C1 segment of cervical spinal cord (tissue), 14 donors: ENCODE measurements around the gene SYNDIG1L.

ENCODE experiments used
- DNase-seq, 14 donors: peaks; one replicate each; lab custom pipeline; 2025; lab: John Stamatoyannopoulos, UW

SYNDIG1L gene

GRCh38 chr14:74362361-74362915 is 63.6 kb downstream of the SYNDIG1L start:
- peak in 12 of 14 donors; percentile 7 to 69 (median 38) for DNase-seq

- no peak for DNase-seq
These were observed 65.8 kb downstream of the SYNDIG1L start for GRCh38 chr14:74360163-74360562.

- DNase-seq: no peak
These were observed 67.7 kb downstream of the SYNDIG1L start for GRCh38 chr14:74358176-74358829.

GRCh38 chr14:74357585-74357984 is 68.4 kb downstream of the SYNDIG1L start:
- DNase-seq: no peak

GRCh38 chr14:74356892-74357575 is 69.0 kb downstream of the SYNDIG1L start:
- no peak for DNase-seq
